SIG-M5 (cell line): ENCODE results near the gene PTAR1.
"Not testable (repeated sequence)": the region's sequence is repeated elsewhere in the genome, so short reads cannot be mapped to it uniquely, and the experiment has no call there.

ENCODE experiments used
- DNase-seq: peaks from one replicate; lab custom pipeline; 2025; lab: John Stamatoyannopoulos, UW

Gene PTAR1

GRCh38 chr9:69759421-69760277 is at the start of gene PTAR1:
PTAR1 (minus strand) TSS chr9:69760011; CDS start chr9:69759938, 73 bp downstream.
- no peak for DNase-seq

- DNase-seq: no peak
Measured at GRCh38 chr9:69809304-69809863, 49.6 kb upstream of the PTAR1 start.

GRCh38 chr9:69806627-69807026 is 46.8 kb upstream of the PTAR1 start:
- no peak for DNase-seq

- DNase-seq: no peak
Measured at GRCh38 chr9:69805962-69806515, 46.2 kb upstream of the PTAR1 start.

- DNase-seq: no peak
Measured at GRCh38 chr9:69801989-69802388, 42.2 kb upstream of the PTAR1 start.

- DNase-seq: not testable (repeated sequence)
Measured at GRCh38 chr9:69800027-69800426, 40.2 kb upstream of the PTAR1 start.

- DNase-seq: not testable (repeated sequence)
Measured at GRCh38 chr9:69799521-69799920, 39.7 kb upstream of the PTAR1 start.

- DNase-seq: no peak
Measured at GRCh38 chr9:69798744-69799143, 38.9 kb upstream of the PTAR1 start.

- DNase-seq: no peak
Measured at GRCh38 chr9:69797675-69798074, 37.9 kb upstream of the PTAR1 start.

GRCh38 chr9:69794356-69794755 is 34.5 kb upstream of the PTAR1 start:
- no peak for DNase-seq

- DNase-seq: no peak
Measured at GRCh38 chr9:69785757-69786156, 25.9 kb upstream of the PTAR1 start.

GRCh38 chr9:69773258-69773657 is 13.4 kb upstream of the PTAR1 start:
- no peak for DNase-seq

GRCh38 chr9:69771775-69772418 is 12.1 kb upstream of the PTAR1 start:
- DNase-seq: no peak

- no peak for DNase-seq
Measured at GRCh38 chr9:69768716-69769115, 8.9 kb upstream of the PTAR1 start.

GRCh38 chr9:69768101-69768500 is 8.3 kb upstream of the PTAR1 start:
- DNase-seq: no peak

GRCh38 chr9:69763862-69764261 is 4.1 kb upstream of the PTAR1 start:
- not testable (repeated sequence) for DNase-seq

- DNase-seq: no peak
Measured at GRCh38 chr9:69762527-69762926, 2.7 kb upstream of the PTAR1 start.

GRCh38 chr9:69760278-69760610 is 433 bp upstream of the PTAR1 start:
- DNase-seq: no peak

- DNase-seq: no peak
Measured at GRCh38 chr9:69759021-69759420, 790 bp downstream of the PTAR1 start.

GRCh38 chr9:69757996-69758675 is 1.7 kb downstream of the PTAR1 start:
- no peak for DNase-seq

GRCh38 chr9:69755205-69755604 is 4.6 kb downstream of the PTAR1 start:
- no peak for DNase-seq

- no peak for DNase-seq
Measured at GRCh38 chr9:69753830-69754229, 6.0 kb downstream of the PTAR1 start.
